MCF 10A (cell line): ENCODE measurements around the gene PHC3. TPM values are rescaled to one million over a fixed set of nuclear protein-coding genes. Genes with fewer than 3 reads are reported as not detected.

Source experiments
- BruUV-seq: library from RNA; stranded (reverse); fragments of 400-500 nt; replicated peaks from 2 replicates; lab custom pipeline; 2021; lab: Mats Ljungman, UMichigan
- CTCF ChIA-PET: fragments of 300-600 bp; sonication (Branson Sonifier 250); formaldehyde crosslinking; extraction: SDS; loops from one replicate; lab custom pipeline; 2021; ENCODE audit warnings: antibody characterized with exemption, inconsistent platforms; lab: Yijun Ruan, JAX
- POLR2A ChIA-PET: fragments of 300-600, 350-650 bp; sonication (Branson Sonifier 250); formaldehyde crosslinking; extraction: SDS; loops from one replicate; lab custom pipeline; 2020; ENCODE audit warnings: antibody characterized with exemption, inconsistent platforms; lab: Yijun Ruan, JAX
- DNase-seq: peaks from one replicate; pipeline ENCODE4 v3.0.0-alpha.2; 2018; ENCODE audit not compliant: unreplicated experiment
- H3K27ac Mint-ChIP-seq: one replicate; pipeline ENCODE4 v1.8.0; 2022; ENCODE audit warnings: mild to moderate bottlenecking, low read depth, mixed read lengths; ENCODE audit not compliant: unreplicated experiment
- H3K27me3 Mint-ChIP-seq: one replicate; pipeline ENCODE4 v1.8.0; 2022; ENCODE audit warnings: mixed read lengths; ENCODE audit not compliant: insufficient read depth, unreplicated experiment
- H3K36me3 Mint-ChIP-seq: one replicate; pipeline ENCODE4 v1.8.0; 2022; ENCODE audit warnings: mild to moderate bottlenecking, moderate library complexity, mixed read lengths; ENCODE audit not compliant: insufficient read depth, unreplicated experiment
- H3K4me1 Mint-ChIP-seq: one replicate; pipeline ENCODE4 v1.8.0; 2022; ENCODE audit warnings: mixed read lengths; ENCODE audit not compliant: insufficient read depth, unreplicated experiment
- H3K4me3 Mint-ChIP-seq: one replicate; pipeline ENCODE4 v1.8.0; 2022; ENCODE audit warnings: mild to moderate bottlenecking, moderate library complexity, mixed read lengths; ENCODE audit not compliant: unreplicated experiment
- H3K9me3 Mint-ChIP-seq: one replicate; pipeline ENCODE4 v1.8.0; 2022; ENCODE audit warnings: mixed read lengths; ENCODE audit not compliant: unreplicated experiment
- CTCF ChIP-seq: fragments of 200-600 bp; IDR thresholded peaks from one replicate; pipeline ENCODE4 v1.8.0; 2022; ENCODE audit warnings: antibody characterized with exemption, mild to moderate bottlenecking; ENCODE audit not compliant: unreplicated experiment
- intact Hi-C: fragments of 100-400 bp; cut with micrococcal nuclease; formaldehyde crosslinking; loops from 2 replicates; pipeline ENCODE4 v1.14.1; 2022
- total RNA-seq: library from RNA; stranded (reverse); gene quantifications from 2 replicates; pipeline ENCODE4 v1.2.3, GENCODE V29; 2022

The PHC3 gene
- total RNA-seq, 1 experiment from 2014 or later = 54.3 TPM

DNA sequence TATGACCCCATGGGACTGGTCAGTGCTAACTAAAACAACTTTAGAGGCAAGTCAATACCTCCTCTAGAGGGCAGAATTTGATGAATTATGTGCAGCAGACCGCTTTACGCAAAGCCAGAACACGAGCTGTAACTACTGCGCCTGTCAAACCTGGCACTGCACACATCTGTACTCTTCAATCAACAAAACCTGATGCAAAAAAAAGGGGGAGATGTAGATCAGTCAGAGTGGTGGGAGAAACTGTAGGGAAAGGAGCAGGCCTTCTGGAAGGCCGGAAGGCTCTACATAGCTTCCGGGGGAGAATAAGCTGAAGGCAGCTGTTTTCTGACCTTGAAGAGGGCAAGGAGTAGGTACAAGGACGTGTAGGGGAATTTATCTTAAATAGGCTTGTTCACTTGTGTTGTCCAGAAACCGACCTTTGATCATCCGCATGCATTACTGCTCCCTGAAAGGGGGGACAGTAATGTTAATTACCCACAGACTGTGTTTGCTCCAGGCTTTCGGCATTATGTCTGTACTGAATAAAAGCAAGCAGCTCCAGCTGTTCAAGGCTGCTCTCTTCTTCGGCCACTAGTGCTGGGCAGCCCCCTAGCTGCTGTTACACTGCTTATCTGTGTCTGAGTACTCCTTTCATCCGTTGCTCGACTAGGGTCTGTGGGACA is 102.8 kb downstream of the PHC3 start:
- Mint-ChIP-seq H3K4me3 (no peak overlapping the region), H3K9me3 (no peaks in the 10 kb centered on the region), H3K27ac (no peak overlapping the region), H3K27me3 (no peaks in the 10 kb centered on the region), H3K4me1 (no peaks in the 10 kb centered on the region), H3K36me3 (peaks cover 38% of the 10 kb centered on the region)
- BruUV-seq = no TSS peak
- ChIA-PET POLR2A (interaction anchor here (0.6 kb wide), 1 partner anchor 102 kb away, joined by 3 read pairs; no protein-coding TSS in a partner anchor), CTCF (interaction anchor here (0.6 to 1.6 kb wide), 4 partner anchors 19 to 1270 kb away, joined by 3 read pairs; partner anchors contain the start of gene GPR160)
- TF ChIP-seq CTCF = no peak
- intact Hi-C loops = no loop called here
- no peak for DNase-seq

GRCh38 chr3:170077361-170077760 is 104.2 kb downstream of the PHC3 start:
- intact Hi-C loops = no loop called here
- H3K27ac Mint-ChIP-seq = no peak overlapping the region
- H3K4me1 Mint-ChIP-seq = no peaks in the 10 kb centered on the region
- H3K36me3 Mint-ChIP-seq = peaks cover 27% of the 10 kb centered on the region
- BruUV-seq = no TSS peak
- no peak for TF ChIP-seq CTCF
- no peaks in the 10 kb centered on the region for H3K9me3 Mint-ChIP-seq
- H3K4me3 Mint-ChIP-seq = no peak overlapping the region
- ChIA-PET CTCF (interaction anchor here (0.6 to 1.0 kb wide), 4 partner anchors 9 to 738 kb away, joined by 3 to 5 read pairs (median 4); no protein-coding TSS in a partner anchor), POLR2A (no interaction called here)
- no peak for DNase-seq
- H3K27me3 Mint-ChIP-seq = no peaks in the 10 kb centered on the region

DNA sequence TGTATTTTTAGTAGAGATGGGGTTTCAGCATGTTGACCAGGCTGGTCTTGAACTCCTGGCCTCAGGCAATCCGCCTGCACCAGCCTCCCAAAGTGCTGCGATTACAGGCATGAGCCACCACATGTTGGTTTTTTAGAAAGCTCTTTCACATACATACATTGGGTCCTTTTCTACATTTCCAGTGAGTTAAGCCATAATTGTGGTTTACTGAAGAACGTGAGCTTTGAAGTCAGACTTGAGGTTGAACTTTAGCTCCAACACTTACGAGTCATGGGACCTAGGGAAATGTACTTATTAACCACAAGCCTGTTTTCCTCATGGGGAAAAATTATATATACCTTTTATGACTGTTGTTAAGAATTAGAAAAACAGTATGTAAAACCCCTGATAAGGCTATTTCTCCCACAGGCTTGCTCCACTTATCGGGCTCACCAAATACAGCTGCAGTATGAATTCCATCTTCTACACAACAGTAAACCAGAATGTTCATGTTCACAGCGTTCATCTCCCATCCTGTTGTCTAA is 104.8 kb downstream of the PHC3 start:
- no peaks in the 10 kb centered on the region for H3K9me3 Mint-ChIP-seq
- H3K27me3 Mint-ChIP-seq = no peaks in the 10 kb centered on the region
- no peaks in the 10 kb centered on the region for H3K4me1 Mint-ChIP-seq
- peaks cover 21% of the 10 kb centered on the region for H3K36me3 Mint-ChIP-seq
- no peak for TF ChIP-seq CTCF
- POLR2A ChIA-PET = interaction anchor here (0.7 to 0.8 kb wide), 2 partner anchors 23 to 98 kb away, joined by 3 read pairs; no protein-coding TSS in a partner anchor
- intact Hi-C loops = no loop called here
- BruUV-seq = no TSS peak
- H3K27ac Mint-ChIP-seq = no peak overlapping the region
- H3K4me3 Mint-ChIP-seq = no peak overlapping the region
- CTCF ChIA-PET = interaction anchor here (0.5 to 1.0 kb wide), 4 partner anchors 17 to 738 kb away, joined by 3 to 5 read pairs (median 4); no protein-coding TSS in a partner anchor
- no peak for DNase-seq

- BruUV-seq = no TSS peak
- H3K27ac Mint-ChIP-seq = no peak overlapping the region
- peaks cover 14% of the 10 kb centered on the region for H3K36me3 Mint-ChIP-seq
- POLR2A ChIA-PET = no interaction called here
- H3K27me3 Mint-ChIP-seq = no peaks in the 10 kb centered on the region
- H3K9me3 Mint-ChIP-seq = no peaks in the 10 kb centered on the region
- intact Hi-C loops = no loop called here
- DNase-seq = no peak
- no peak overlapping the region for H3K4me3 Mint-ChIP-seq
- TF ChIP-seq CTCF = no peak
- CTCF ChIA-PET = no interaction called here
- no peaks in the 10 kb centered on the region for H3K4me1 Mint-ChIP-seq
These were observed 106.0 kb downstream of the PHC3 start for GRCh38 chr3:170075441-170076091.
